ENCODE data around the gene PTOV1.
"Not testable (repeated sequence)": the region's sequence is repeated elsewhere in the genome, so short reads cannot be mapped to it uniquely, and the experiment has no call there.

Gene PTOV1

GRCh38 chr19:49817964-49818648, 32.9 kb upstream of the PTOV1 start, which contains the start of gene MED25:
Gene MED25 (plus strand): TSS chr19:49818289. CDS start chr19:49818342, 53 bp downstream.
- peak; percentile 70 to 82 for DNase-seq (ENCODE audit: low read depth in 2 of 2)

GRCh38 chr19:49818649-49819370, 32.1 kb upstream of the PTOV1 start:
- no peak for DNase-seq (ENCODE audit: low read depth in 2 of 2)

- not testable (repeated sequence) for DNase-seq (ENCODE audit: low read depth in 2 of 2)
Measured at GRCh38 chr19:49819452-49820115, 31.4 kb upstream of the PTOV1 start.

- no peak for DNase-seq (ENCODE audit: low read depth in 2 of 2)
Measured at GRCh38 chr19:49820125-49820524, 30.8 kb upstream of the PTOV1 start.

- no peak for DNase-seq (ENCODE audit: low read depth in 2 of 2)
Measured at GRCh38 chr19:49823472-49823871, 27.5 kb upstream of the PTOV1 start.

- DNase-seq (ENCODE audit: low read depth in 2 of 2) = no peak
Measured at GRCh38 chr19:49824662-49825061, 26.3 kb upstream of the PTOV1 start.

- no peak for DNase-seq (ENCODE audit: low read depth in 2 of 2)
Measured at GRCh38 chr19:49827034-49827433, 23.9 kb upstream of the PTOV1 start.

- DNase-seq (ENCODE audit: low read depth in 2 of 2) = no peak
Measured at GRCh38 chr19:49829200-49829599, 21.8 kb upstream of the PTOV1 start.

GRCh38 chr19:49829721-49830120, 21.2 kb upstream of the PTOV1 start:
- no peak for DNase-seq (ENCODE audit: low read depth in 2 of 2)

- DNase-seq (ENCODE audit: low read depth in 2 of 2) = no peak
Measured at GRCh38 chr19:49830766-49831165, 20.2 kb upstream of the PTOV1 start.

- DNase-seq (ENCODE audit: low read depth in 2 of 2) = no peak
Measured at GRCh38 chr19:49831592-49831991, 19.4 kb upstream of the PTOV1 start.

GRCh38 chr19:49832556-49832955, 18.4 kb upstream of the PTOV1 start:
- no peak for DNase-seq (ENCODE audit: low read depth in 2 of 2)

GRCh38 chr19:49833599-49833998, 17.4 kb upstream of the PTOV1 start:
- DNase-seq (ENCODE audit: low read depth in 2 of 2) = no peak

- no peak for DNase-seq (ENCODE audit: low read depth in 2 of 2)
Measured at GRCh38 chr19:49835562-49835961, 15.4 kb upstream of the PTOV1 start.

GRCh38 chr19:49836176-49837008, 14.6 kb upstream of the PTOV1 start:
- no peak for DNase-seq (ENCODE audit: low read depth in 2 of 2)

GRCh38 chr19:49837009-49837310, 14.0 kb upstream of the PTOV1 start:
- no peak for DNase-seq (ENCODE audit: low read depth in 2 of 2)

- DNase-seq (ENCODE audit: low read depth in 2 of 2) = no peak
Measured at GRCh38 chr19:49837425-49837824, 13.5 kb upstream of the PTOV1 start.

- no peak for DNase-seq (ENCODE audit: low read depth in 2 of 2)
Measured at GRCh38 chr19:49838885-49839588, 11.9 kb upstream of the PTOV1 start.

- DNase-seq (ENCODE audit: low read depth in 2 of 2) = no peak
Measured at GRCh38 chr19:49839713-49840112, 11.2 kb upstream of the PTOV1 start.

GRCh38 chr19:49840321-49840720, 10.6 kb upstream of the PTOV1 start:
- DNase-seq (ENCODE audit: low read depth in 2 of 2) = no peak

GRCh38 chr19:49840736-49841249, 10.2 kb upstream of the PTOV1 start:
- DNase-seq (ENCODE audit: low read depth in 2 of 2) = no peak
